Stimulated activated CD8-positive, alpha-beta memory T cell treated with anti-CD3 and anti-CD28 coated beads, Interleukin-7, amount 100 ng/mL, for 24 hours (primary cell): ENCODE data around the gene SLC16A11.

Experiments used
- DNase-seq: peaks from one replicate; pipeline ENCODE4 v3.0.0-alpha.2; 2020; ENCODE audit warnings: low read depth

SLC16A11 gene

GRCh38 chr17:7025245-7025644 lies 18.6 kb downstream of the SLC16A11 start:
- DNase-seq = no peak

- DNase-seq = no peak
Observed at GRCh38 chr17:7024402-7024785, 19.5 kb downstream of the SLC16A11 start.

GRCh38 chr17:7023576-7024401 lies 20.1 kb downstream of the SLC16A11 start:
- peak; percentile 93 for DNase-seq

GRCh38 chr17:7022781-7023571 lies 20.9 kb downstream of the SLC16A11 start, which contains the start of gene BCL6B:
TSS of gene BCL6B (plus strand) at chr17:7023050. CDS start at chr17:7023672, 622 bp downstream.
- no peak for DNase-seq

- peak; percentile 64 for DNase-seq
Observed at GRCh38 chr17:7021993-7022778, 21.7 kb downstream of the SLC16A11 start.

GRCh38 chr17:7020894-7021664 lies 22.8 kb downstream of the SLC16A11 start:
- no peak for DNase-seq

GRCh38 chr17:7019839-7020519 lies 23.9 kb downstream of the SLC16A11 start:
- no peak for DNase-seq

GRCh38 chr17:7019367-7019766 lies 24.5 kb downstream of the SLC16A11 start:
- DNase-seq = no peak

GRCh38 chr17:7018331-7018964 lies 25.4 kb downstream of the SLC16A11 start:
- no peak for DNase-seq

- no peak for DNase-seq
Observed at GRCh38 chr17:7017827-7018200, 26.1 kb downstream of the SLC16A11 start.

GRCh38 chr17:7016886-7017826 lies 26.7 kb downstream of the SLC16A11 start:
- DNase-seq = no peak

- no peak for DNase-seq
Observed at GRCh38 chr17:7016418-7016817, 27.5 kb downstream of the SLC16A11 start.

GRCh38 chr17:7014995-7015958 lies 28.6 kb downstream of the SLC16A11 start:
- peak; percentile 54 for DNase-seq

GRCh38 chr17:7014261-7014994 lies 29.5 kb downstream of the SLC16A11 start:
- DNase-seq = peak; percentile 89

GRCh38 chr17:7011942-7012254 lies 32.0 kb downstream of the SLC16A11 start:
- no peak for DNase-seq

- no peak for DNase-seq
Observed at GRCh38 chr17:7011415-7011814, 32.5 kb downstream of the SLC16A11 start.

- no peak for DNase-seq
Observed at GRCh38 chr17:7010523-7010922, 33.4 kb downstream of the SLC16A11 start.

GRCh38 chr17:7007143-7007542 lies 36.7 kb downstream of the SLC16A11 start:
- no peak for DNase-seq
